Measurements from ENCODE around the gene RETN. TPM values are rescaled to one million over a fixed set of nuclear protein-coding genes. Genes with fewer than 3 reads are reported as not detected.

Gene RETN
- total RNA-seq, 1 experiment from 2014 or later = not detected

DNA sequence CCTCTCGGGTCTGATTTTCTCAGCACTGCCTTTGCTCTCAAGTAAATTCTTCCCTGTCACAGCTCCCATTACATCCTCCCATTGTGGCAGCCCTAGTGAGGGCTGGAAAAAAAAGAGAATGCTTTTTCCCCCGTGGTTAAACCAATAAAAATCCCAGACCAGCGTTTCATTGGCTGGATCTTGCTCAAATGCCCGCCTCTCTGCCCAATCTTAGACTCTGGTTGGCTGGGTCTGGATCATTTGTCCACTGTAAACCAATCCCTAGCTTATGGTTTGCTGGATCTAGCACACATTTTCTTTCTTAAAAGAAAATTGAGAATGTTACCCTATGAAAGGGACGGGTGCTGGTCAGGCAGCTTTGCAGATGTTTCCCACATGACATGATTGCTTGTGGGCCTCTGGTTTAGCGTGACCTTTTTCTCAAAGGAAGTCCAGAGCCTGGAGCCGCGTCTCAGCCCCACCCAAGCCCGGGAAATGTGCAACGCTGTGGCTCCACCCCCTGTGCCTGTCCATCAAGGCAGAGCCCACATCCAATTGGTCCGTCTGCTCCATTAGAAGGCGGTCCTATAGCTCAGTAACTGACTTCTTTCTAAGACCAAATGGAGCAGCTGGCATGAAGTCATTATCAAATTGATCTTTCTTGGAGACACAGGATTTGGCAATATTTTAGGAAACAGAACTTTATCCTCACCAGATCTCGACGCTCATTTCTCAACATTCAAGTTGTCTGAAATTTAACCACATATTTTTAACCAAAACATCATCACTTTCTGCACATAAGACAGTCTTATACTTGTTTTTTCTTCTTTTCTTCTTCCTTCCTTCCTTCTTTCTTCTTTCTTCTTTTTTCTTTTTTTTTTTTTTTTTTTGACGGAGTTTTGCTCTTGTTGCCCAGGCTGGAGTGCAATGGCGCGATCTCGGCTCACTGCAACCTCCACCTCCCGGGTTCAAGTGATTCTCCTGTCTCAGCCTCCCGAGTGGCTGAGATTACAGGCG is 5.5 kb downstream of the RETN start:
- Histone ChIP-seq H3K36me3 (ENCODE audit: control insufficient read depth, insufficient read depth, low read length) (no peaks in the 10 kb centered on the region), H3K4me3 (ENCODE audit: low read depth in 2 of 2, low read length in 2 of 2) (no peak overlapping the region), H3K27ac (ENCODE audit: low read length) (no peak overlapping the region), H3K9me3 (ENCODE audit: control insufficient read depth, insufficient read depth, low read depth, low read length) (no peaks in the 10 kb centered on the region), H3K4me1 (ENCODE audit: control insufficient read depth, insufficient read depth, low read length) (no peaks in the 10 kb centered on the region; the same call in 1 of the 2 replicates), H3K27me3 (ENCODE audit: control insufficient read depth, insufficient read depth, low read length) (no peaks in the 10 kb centered on the region)
- peak; percentile 77 for ATAC-seq
- POLR2A ChIA-PET = interaction anchor here (0.7 to 0.8 kb wide), 2 partner anchors 104 to 770 kb away, joined by 5 to 9 read pairs; no protein-coding TSS in a partner anchor
- CTCF ChIA-PET = no interaction called here
- in situ Hi-C loops (cut with HindIII; ENCODE audit: low pct_unique_long_range_greater_than_20kb, low sequenced_read_pairs) (no loop called here), intact Hi-C loops (cut with micrococcal nuclease; ENCODE audit: unreplicated experiment) (no loop called here)
- TF ChIP-seq, protein P1, sequence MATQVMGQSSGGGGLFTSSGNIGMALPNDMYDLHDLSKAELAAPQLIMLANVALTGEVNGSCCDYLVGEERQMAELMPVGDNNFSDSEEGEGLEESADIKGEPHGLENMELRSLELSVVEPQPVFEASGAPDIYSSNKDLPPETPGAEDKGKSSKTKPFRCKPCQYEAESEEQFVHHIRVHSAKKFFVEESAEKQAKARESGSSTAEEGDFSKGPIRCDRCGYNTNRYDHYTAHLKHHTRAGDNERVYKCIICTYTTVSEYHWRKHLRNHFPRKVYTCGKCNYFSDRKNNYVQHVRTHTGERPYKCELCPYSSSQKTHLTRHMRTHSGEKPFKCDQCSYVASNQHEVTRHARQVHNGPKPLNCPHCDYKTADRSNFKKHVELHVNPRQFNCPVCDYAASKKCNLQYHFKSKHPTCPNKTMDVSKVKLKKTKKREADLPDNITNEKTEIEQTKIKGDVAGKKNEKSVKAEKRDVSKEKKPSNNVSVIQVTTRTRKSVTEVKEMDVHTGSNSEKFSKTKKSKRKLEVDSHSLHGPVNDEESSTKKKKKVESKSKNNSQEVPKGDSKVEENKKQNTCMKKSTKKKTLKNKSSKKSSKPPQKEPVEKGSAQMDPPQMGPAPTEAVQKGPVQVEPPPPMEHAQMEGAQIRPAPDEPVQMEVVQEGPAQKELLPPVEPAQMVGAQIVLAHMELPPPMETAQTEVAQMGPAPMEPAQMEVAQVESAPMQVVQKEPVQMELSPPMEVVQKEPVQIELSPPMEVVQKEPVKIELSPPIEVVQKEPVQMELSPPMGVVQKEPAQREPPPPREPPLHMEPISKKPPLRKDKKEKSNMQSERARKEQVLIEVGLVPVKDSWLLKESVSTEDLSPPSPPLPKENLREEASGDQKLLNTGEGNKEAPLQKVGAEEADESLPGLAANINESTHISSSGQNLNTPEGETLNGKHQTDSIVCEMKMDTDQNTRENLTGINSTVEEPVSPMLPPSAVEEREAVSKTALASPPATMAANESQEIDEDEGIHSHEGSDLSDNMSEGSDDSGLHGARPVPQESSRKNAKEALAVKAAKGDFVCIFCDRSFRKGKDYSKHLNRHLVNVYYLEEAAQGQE (IDR thresholded peaks at IDR 0.05; ENCODE audit: insufficient read depth in 1 of 2, low read depth in 2 of 2, low read length in 1 of 2) = no peak
- TF ChIP-seq SIN3A (IDR thresholded peaks at IDR 0.05; ENCODE audit: borderline replicate concordance, insufficient read depth, low read depth, low read length) (no peak), TCF7L2 (IDR thresholded peaks at IDR 0.05; ENCODE audit: low read depth, low read length) (no peak), POLR2AphosphoS5 (IDR thresholded peaks at IDR 0.05; ENCODE audit: low read depth, low read length) (no peak)
- TF ChIP-seq, protein P2, sequence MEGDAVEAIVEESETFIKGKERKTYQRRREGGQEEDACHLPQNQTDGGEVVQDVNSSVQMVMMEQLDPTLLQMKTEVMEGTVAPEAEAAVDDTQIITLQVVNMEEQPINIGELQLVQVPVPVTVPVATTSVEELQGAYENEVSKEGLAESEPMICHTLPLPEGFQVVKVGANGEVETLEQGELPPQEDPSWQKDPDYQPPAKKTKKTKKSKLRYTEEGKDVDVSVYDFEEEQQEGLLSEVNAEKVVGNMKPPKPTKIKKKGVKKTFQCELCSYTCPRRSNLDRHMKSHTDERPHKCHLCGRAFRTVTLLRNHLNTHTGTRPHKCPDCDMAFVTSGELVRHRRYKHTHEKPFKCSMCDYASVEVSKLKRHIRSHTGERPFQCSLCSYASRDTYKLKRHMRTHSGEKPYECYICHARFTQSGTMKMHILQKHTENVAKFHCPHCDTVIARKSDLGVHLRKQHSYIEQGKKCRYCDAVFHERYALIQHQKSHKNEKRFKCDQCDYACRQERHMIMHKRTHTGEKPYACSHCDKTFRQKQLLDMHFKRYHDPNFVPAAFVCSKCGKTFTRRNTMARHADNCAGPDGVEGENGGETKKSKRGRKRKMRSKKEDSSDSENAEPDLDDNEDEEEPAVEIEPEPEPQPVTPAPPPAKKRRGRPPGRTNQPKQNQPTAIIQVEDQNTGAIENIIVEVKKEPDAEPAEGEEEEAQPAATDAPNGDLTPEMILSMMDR (IDR thresholded peaks at IDR 0.05) = no peak
- BruUV-seq (replicated peaks) = no TSS peak
- DNase-seq (ENCODE audit: low read depth, low spot score) = no peak

DNA sequence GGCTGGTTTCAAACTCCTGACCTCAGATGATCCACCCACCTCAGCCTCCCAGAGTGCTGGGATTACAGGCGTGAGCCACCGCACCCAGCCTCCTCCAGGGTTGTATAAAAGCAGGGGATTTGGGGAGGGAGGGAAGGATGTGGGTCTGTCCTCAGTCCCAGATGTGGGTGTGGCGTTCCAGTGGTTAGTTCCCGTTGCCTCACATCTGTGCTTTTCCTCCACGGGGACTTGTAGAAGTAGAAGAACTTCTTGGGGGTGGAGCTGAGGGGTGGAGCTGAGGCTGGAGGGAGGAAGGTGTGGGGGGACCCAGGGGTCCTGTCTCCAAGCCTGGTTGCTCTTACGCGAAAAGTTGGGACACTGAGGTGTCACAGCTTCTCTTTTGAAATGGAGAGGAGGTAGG is 7.5 kb downstream of the RETN start:
- ChIA-PET POLR2A (no interaction called here), CTCF (interaction anchor here (0.6 kb wide), 1 partner anchor 123 kb away, joined by 10 read pairs; no protein-coding TSS in a partner anchor)
- no peaks in the 10 kb centered on the region; the same call in 1 of the 2 replicates for H3K4me1 ChIP-seq (ENCODE audit: control insufficient read depth, insufficient read depth, low read length)
- H3K36me3 ChIP-seq (ENCODE audit: control insufficient read depth, insufficient read depth, low read length) = no peaks in the 10 kb centered on the region; the same call in 1 of the 2 replicates
- BruUV-seq (replicated peaks) = no TSS peak
- in situ Hi-C loops (cut with HindIII; ENCODE audit: low pct_unique_long_range_greater_than_20kb, low sequenced_read_pairs) (no loop called here), intact Hi-C loops (cut with micrococcal nuclease; ENCODE audit: unreplicated experiment) (no loop called here)
- no peak overlapping the region for H3K4me3 ChIP-seq (ENCODE audit: low read depth in 2 of 2, low read length in 2 of 2)
- DNase-seq (ENCODE audit: low read depth, low spot score) (no peak), ATAC-seq (no peak)
- TF ChIP-seq POLR2AphosphoS5 (IDR thresholded peaks at IDR 0.05; ENCODE audit: low read depth, low read length) = no peak
- no peak for TF ChIP-seq TCF7L2 (IDR thresholded peaks at IDR 0.05; ENCODE audit: low read depth, low read length)
- TF ChIP-seq SIN3A (IDR thresholded peaks at IDR 0.05; ENCODE audit: borderline replicate concordance, insufficient read depth, low read depth, low read length) = no peak
- TF ChIP-seq, protein P1 (IDR thresholded peaks at IDR 0.05; ENCODE audit: insufficient read depth in 1 of 2, low read depth in 2 of 2, low read length in 1 of 2) = no peak
- TF ChIP-seq, protein P2 (IDR thresholded peaks at IDR 0.05) = no peak
- H3K9me3 ChIP-seq (ENCODE audit: control insufficient read depth, insufficient read depth, low read depth, low read length) = no peaks in the 10 kb centered on the region
- H3K27ac ChIP-seq (ENCODE audit: low read length) = no peak overlapping the region
- no peaks in the 10 kb centered on the region for H3K27me3 ChIP-seq (ENCODE audit: control insufficient read depth, insufficient read depth, low read length)
